Measurements from ENCODE around the gene PTPRT.

DNA sequence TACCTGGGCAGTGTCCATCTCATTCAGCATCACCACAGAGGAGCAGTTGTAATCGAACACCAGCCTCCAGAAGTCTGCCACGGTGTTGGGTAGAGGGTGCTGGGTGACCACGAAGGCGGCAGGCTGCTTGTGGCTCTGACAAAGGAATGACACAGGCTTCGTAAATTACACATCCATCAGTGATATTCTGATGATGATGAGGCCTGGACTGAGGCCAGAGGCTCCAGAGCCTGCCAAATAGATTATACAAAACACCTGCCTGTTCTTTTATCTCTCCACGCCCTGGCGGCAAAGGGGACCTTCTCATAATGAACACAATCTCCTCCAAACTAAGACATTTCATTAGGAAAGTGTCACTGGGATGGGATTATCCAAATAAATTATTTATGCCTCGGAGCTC is 1091.3 kb downstream of the PTPRT start:
- TF ChIP-seq, protein P1, sequence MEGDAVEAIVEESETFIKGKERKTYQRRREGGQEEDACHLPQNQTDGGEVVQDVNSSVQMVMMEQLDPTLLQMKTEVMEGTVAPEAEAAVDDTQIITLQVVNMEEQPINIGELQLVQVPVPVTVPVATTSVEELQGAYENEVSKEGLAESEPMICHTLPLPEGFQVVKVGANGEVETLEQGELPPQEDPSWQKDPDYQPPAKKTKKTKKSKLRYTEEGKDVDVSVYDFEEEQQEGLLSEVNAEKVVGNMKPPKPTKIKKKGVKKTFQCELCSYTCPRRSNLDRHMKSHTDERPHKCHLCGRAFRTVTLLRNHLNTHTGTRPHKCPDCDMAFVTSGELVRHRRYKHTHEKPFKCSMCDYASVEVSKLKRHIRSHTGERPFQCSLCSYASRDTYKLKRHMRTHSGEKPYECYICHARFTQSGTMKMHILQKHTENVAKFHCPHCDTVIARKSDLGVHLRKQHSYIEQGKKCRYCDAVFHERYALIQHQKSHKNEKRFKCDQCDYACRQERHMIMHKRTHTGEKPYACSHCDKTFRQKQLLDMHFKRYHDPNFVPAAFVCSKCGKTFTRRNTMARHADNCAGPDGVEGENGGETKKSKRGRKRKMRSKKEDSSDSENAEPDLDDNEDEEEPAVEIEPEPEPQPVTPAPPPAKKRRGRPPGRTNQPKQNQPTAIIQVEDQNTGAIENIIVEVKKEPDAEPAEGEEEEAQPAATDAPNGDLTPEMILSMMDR (IDR thresholded peaks at IDR 0.05) = no peak
- no peak for TF ChIP-seq POLR2AphosphoS5 (IDR thresholded peaks at IDR 0.05)

All from transverse colon (tissue), 4 donors.